AG10803 (cell line): ENCODE measurements around the gene ST7.

Experiments
- DNase-seq: peaks from one replicate; pipeline ENCODE4 v3.0.0; 2010; ENCODE audit warnings: low read depth
- H3K4me3 ChIP-seq: 2 replicates; pipeline ENCODE4 v1.5.1; 2011; ENCODE audit warnings: mild to moderate bottlenecking, low read length, control low read depth
- CTCF ChIP-seq: conservative IDR thresholded peaks from 2 replicates; pipeline ENCODE4 v1.5.1; 2011; ENCODE audit warnings: mild to moderate bottlenecking, low read length, control low read depth, inconsistent platforms

The ST7 gene

GRCh38 chr7:116951366-116952292 lies 1.7 kb upstream of the ST7 start:
- no peak overlapping the region for H3K4me3 ChIP-seq
- no peak for TF ChIP-seq CTCF
- no peak for DNase-seq

GRCh38 chr7:116952635-116953371 lies 498 bp upstream of the ST7 start:
- DNase-seq: no peak
- H3K4me3 ChIP-seq: peak overlapping the region; percentile 73
- no peak for TF ChIP-seq CTCF

GRCh38 chr7:116953906-116954838 lies 871 bp downstream of the ST7 start:
- no peak for TF ChIP-seq CTCF
- peak; percentile 84 for DNase-seq
- H3K4me3 ChIP-seq: peak overlapping the region; percentile 72

GRCh38 chr7:116955340-116955739 lies 2.0 kb downstream of the ST7 start:
- TF ChIP-seq CTCF: no peak
- no peak overlapping the region for H3K4me3 ChIP-seq
- DNase-seq: no peak

GRCh38 chr7:116955801-116956476 lies 2.6 kb downstream of the ST7 start:
- no peak overlapping the region for H3K4me3 ChIP-seq
- TF ChIP-seq CTCF: no peak
- DNase-seq: peak; percentile 45

GRCh38 chr7:116956477-116956804 lies 3.1 kb downstream of the ST7 start:
- no peak for TF ChIP-seq CTCF
- DNase-seq: no peak
- H3K4me3 ChIP-seq: no peak overlapping the region
